GM21737 (cell line): Measurements from ENCODE around the gene RNASE8.
"Not testable (repeated sequence)": the region's sequence is repeated elsewhere in the genome, so short reads cannot be mapped to it uniquely, and the experiment has no call there.

ENCODE experiments used
- ATAC-seq: cut with Tn5 transposase; IDR thresholded peaks from one replicate; pipeline ENCODE4 v1.9.1; 2021; ENCODE audit warnings: mild to moderate bottlenecking, moderate library complexity; ENCODE audit not compliant: unreplicated experiment

RNASE8 gene

GRCh38 chr14:21057803-21058675 lies at the start of gene RNASE8:
Gene RNASE8, plus strand, starts transcription at chr14:21057822. Its CDS starts 71 bp downstream, at chr14:21057893.
- no peak for ATAC-seq

GRCh38 chr14:21009721-21010120 lies 47.9 kb upstream of the RNASE8 start:
- ATAC-seq: not testable (repeated sequence)

GRCh38 chr14:21011136-21011535 lies 46.5 kb upstream of the RNASE8 start:
- no peak for ATAC-seq

GRCh38 chr14:21014761-21015190 lies 42.8 kb upstream of the RNASE8 start:
- ATAC-seq: no peak

GRCh38 chr14:21015312-21015711 lies 42.3 kb upstream of the RNASE8 start:
- ATAC-seq: no peak

GRCh38 chr14:21016413-21017190 lies 41.0 kb upstream of the RNASE8 start:
- no peak for ATAC-seq

GRCh38 chr14:21017528-21018245 lies 39.9 kb upstream of the RNASE8 start:
- ATAC-seq: no peak

GRCh38 chr14:21018286-21018685 lies 39.3 kb upstream of the RNASE8 start:
- ATAC-seq: no peak

- ATAC-seq: no peak
These were observed 38.8 kb upstream of the RNASE8 start for GRCh38 chr14:21018781-21019180.

GRCh38 chr14:21019366-21019765 lies 38.3 kb upstream of the RNASE8 start:
- ATAC-seq: no peak

GRCh38 chr14:21020977-21021545 lies 36.6 kb upstream of the RNASE8 start:
- no peak for ATAC-seq

GRCh38 chr14:21022686-21023085 lies 34.9 kb upstream of the RNASE8 start:
- ATAC-seq: no peak

- ATAC-seq: no peak
These were observed 34.4 kb upstream of the RNASE8 start for GRCh38 chr14:21023174-21023573.

- no peak for ATAC-seq
These were observed 33.6 kb upstream of the RNASE8 start for GRCh38 chr14:21023817-21024584.

GRCh38 chr14:21024585-21025370 lies 32.8 kb upstream of the RNASE8 start, which contains the start of gene NDRG2:
Gene NDRG2, minus strand, starts transcription at chr14:21025061. Its CDS starts 1,746 bp downstream, at chr14:21023315.
- ATAC-seq: no peak

- no peak for ATAC-seq
These were observed 32.0 kb upstream of the RNASE8 start for GRCh38 chr14:21025371-21026273.

GRCh38 chr14:21026274-21026987 lies 31.2 kb upstream of the RNASE8 start:
- ATAC-seq: no peak

- ATAC-seq: no peak
These were observed 30.7 kb upstream of the RNASE8 start for GRCh38 chr14:21026988-21027315.
